Measurements from ENCODE around the gene KDF1. TPM values are rescaled to one million over a fixed set of nuclear protein-coding genes. Genes with fewer than 3 reads are reported as not detected.
A peak's percentile ranks its signal among the peaks of the same experiment; 100 is the strongest.

The KDF1 gene
- total and polyA plus RNA-seq, 2 of the 13 experiments (the other 11 are each of a cell fraction or from before 2014, with no cell fraction given): 1.9 to 4.9 TPM

GRCh38 chr1:26910343-26911160 lies 49.7 kb downstream of the KDF1 start (continued):
- TF ChIP-seq HNF4G (IDR thresholded peaks at IDR 0.05; ENCODE audit: borderline replicate concordance, low read depth, low read length): peak; percentile 41; the same call in 1 of the 2 replicates
- TF ChIP-seq HNF4G (CRISPR knock-in tag; IDR thresholded peaks at IDR 0.05; ENCODE audit: borderline replicate concordance, low read depth): peak; percentile 73
- peak; percentile 63; the same call in 1 of the 2 replicates for TF ChIP-seq TFAP4 (IDR thresholded peaks at IDR 0.05; ENCODE audit: borderline replicate concordance, low read depth)
- TF ChIP-seq SALL1 (CRISPR knock-in tag; IDR thresholded peaks at IDR 0.05): peak; percentile 94
- 0 out of 4 replicates have a peak, but pooled peaks of 1 of the 2 experiments have one; percentile 48 for TF ChIP-seq ATF4 (CRISPR knock-in tag; IDR thresholded peaks at IDR 0.05)
- TF ChIP-seq ZNF282 (IDR thresholded peaks at IDR 0.05; ENCODE audit: partially characterized antibody): no peak
- TF ChIP-seq, protein P1, sequence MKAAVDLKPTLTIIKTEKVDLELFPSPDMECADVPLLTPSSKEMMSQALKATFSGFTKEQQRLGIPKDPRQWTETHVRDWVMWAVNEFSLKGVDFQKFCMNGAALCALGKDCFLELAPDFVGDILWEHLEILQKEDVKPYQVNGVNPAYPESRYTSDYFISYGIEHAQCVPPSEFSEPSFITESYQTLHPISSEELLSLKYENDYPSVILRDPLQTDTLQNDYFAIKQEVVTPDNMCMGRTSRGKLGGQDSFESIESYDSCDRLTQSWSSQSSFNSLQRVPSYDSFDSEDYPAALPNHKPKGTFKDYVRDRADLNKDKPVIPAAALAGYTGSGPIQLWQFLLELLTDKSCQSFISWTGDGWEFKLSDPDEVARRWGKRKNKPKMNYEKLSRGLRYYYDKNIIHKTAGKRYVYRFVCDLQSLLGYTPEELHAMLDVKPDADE (CRISPR knock-in tag; IDR thresholded peaks at IDR 0.05): 0 out of 2 replicates have a peak, but pooled peaks have one; percentile 1
- TF ChIP-seq RBAK (CRISPR knock-in tag; IDR thresholded peaks at IDR 0.05): 0 out of 2 replicates have a peak, but pooled peaks have one; percentile 46
- no peak for TF ChIP-seq ZHX2 (IDR thresholded peaks at IDR 0.05; ENCODE audit: low read depth)
- no peak for TF ChIP-seq ZHX2 (CRISPR knock-in tag; IDR thresholded peaks at IDR 0.05; ENCODE audit: borderline replicate concordance)
- TF ChIP-seq SIN3B (IDR thresholded peaks at IDR 0.05; ENCODE audit: low read length): no peak
